A673 (cell line): Measurements from ENCODE around the gene C10orf62.

ENCODE experiments used
- CTCF ChIP-seq: fragments of 300-800, 200-600 bp; sonication (generic); conservative IDR thresholded peaks from 2 replicates; pipeline ENCODE4 v1.5.1; 2017; ENCODE audit warnings: low read depth, mild to moderate bottlenecking, antibody characterized with exemption, low read length, moderate library complexity, mixed read lengths
- EZH2 ChIP-seq: fragments of 200-600 bp; sonication (generic); IDR thresholded peaks from 2 replicates; pipeline ENCODE4 v1.6.1; 2017; ENCODE audit warnings: borderline replicate concordance, low read depth, mild to moderate bottlenecking, mixed read lengths, antibody characterized with exemption, low read length; ENCODE audit not compliant: poor library complexity, severe bottlenecking

GRCh38 chr10:97547271-97547600 is 42.3 kb upstream of the C10orf62 start:
- TF ChIP-seq CTCF = no peak
- no peak for TF ChIP-seq EZH2
